ENCODE results near the gene HSPB1.
A peak's percentile ranks its signal among the peaks of the same experiment; 100 is the strongest.

HSPB1 gene

DNA sequence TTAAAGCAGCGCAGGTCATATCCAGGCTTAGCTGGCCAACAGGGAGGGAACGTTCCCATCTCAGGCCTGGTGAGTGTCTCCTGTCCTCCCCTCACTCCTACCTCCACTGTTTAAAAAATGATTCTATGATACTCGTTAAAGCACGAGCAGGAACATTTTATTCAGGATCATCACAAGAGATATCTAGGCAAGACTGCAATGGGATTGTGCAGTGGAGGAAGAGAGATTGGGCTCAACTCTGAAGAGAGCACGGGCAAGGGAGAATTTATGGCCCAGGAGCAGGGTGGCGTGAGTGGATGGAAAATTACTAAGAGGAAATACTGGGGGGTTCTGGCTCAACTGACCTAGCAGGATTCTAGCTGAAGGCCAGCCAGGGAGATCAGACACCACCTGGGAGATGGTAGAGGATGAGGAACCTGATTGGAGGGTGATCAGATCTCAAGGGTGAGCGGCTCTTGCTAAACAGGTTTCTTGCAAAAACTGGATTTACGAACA, 9.0 kb upstream of the HSPB1 start:
- Histone ChIP-seq H3K4me3 (ENCODE audit: severe bottlenecking) (no peak overlapping the region), H3K9me3 (ENCODE audit: severe bottlenecking) (no peaks in the 10 kb centered on the region), H3K27ac (ENCODE audit: poor library complexity, severe bottlenecking) (peak overlapping the region; percentile 90), H3K36me3 (ENCODE audit: low read depth) (no peaks in the 10 kb centered on the region), H3K4me1 (ENCODE audit: insufficient read depth, poor library complexity, severe bottlenecking) (peaks cover 36% of the 10 kb centered on the region), H3K27me3 (ENCODE audit: insufficient read depth, poor library complexity, severe bottlenecking) (no peaks in the 10 kb centered on the region)
- DNase-seq (ENCODE audit: low spot score) (no peak), ATAC-seq (ENCODE audit: low read depth) (no peak)
- TF ChIP-seq, protein P1, sequence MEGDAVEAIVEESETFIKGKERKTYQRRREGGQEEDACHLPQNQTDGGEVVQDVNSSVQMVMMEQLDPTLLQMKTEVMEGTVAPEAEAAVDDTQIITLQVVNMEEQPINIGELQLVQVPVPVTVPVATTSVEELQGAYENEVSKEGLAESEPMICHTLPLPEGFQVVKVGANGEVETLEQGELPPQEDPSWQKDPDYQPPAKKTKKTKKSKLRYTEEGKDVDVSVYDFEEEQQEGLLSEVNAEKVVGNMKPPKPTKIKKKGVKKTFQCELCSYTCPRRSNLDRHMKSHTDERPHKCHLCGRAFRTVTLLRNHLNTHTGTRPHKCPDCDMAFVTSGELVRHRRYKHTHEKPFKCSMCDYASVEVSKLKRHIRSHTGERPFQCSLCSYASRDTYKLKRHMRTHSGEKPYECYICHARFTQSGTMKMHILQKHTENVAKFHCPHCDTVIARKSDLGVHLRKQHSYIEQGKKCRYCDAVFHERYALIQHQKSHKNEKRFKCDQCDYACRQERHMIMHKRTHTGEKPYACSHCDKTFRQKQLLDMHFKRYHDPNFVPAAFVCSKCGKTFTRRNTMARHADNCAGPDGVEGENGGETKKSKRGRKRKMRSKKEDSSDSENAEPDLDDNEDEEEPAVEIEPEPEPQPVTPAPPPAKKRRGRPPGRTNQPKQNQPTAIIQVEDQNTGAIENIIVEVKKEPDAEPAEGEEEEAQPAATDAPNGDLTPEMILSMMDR (IDR thresholded peaks at IDR 0.05; ENCODE audit: poor library complexity, severe bottlenecking): no peak

DNA sequence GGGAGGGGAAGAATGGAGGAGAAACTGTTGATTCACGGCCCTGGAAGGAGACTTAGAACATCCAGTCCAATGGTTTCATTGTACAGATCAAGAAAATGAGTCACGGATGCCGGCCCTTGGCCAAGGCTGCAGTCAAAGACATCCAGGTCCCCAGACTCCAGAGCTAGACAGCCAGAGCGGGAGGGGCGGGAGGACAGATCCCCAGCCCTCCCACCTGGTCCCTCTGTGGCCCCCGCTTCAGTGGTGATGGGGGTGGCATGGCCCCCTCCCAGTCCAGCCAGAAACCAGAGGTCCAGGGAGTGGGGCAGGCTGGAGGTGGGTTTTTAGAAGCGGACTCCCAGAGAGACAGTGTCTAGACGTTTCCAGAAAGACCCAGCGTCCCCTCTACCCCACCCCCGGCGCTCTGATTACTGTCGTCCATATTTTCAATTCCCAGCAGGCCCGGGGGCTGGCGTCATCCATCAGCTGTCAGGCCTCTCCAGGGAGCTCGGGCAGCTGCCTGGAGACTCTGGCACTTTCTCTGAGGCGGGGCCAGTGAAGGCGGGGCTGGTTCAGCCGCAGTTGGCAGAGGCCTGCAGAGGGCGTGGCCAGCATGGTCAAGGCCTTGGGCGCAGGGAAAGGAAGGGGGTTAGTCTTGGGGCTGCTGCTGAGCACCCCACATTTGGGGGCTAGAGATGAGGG, 8.0 kb upstream of the HSPB1 start:
- DNase-seq (ENCODE audit: low spot score): peak; percentile 97
- no peaks in the 10 kb centered on the region for H3K9me3 ChIP-seq (ENCODE audit: severe bottlenecking)
- peak overlapping the region; percentile 90 for H3K27ac ChIP-seq (ENCODE audit: poor library complexity, severe bottlenecking)
- peaks cover 36% of the 10 kb centered on the region for H3K4me1 ChIP-seq (ENCODE audit: insufficient read depth, poor library complexity, severe bottlenecking)
- ATAC-seq (ENCODE audit: low read depth): peak; percentile 57
- H3K27me3 ChIP-seq (ENCODE audit: insufficient read depth, poor library complexity, severe bottlenecking): no peaks in the 10 kb centered on the region
- H3K36me3 ChIP-seq (ENCODE audit: low read depth): no peaks in the 10 kb centered on the region
- H3K4me3 ChIP-seq (ENCODE audit: severe bottlenecking): peak overlapping the region; percentile 18
- TF ChIP-seq, protein P1 (IDR thresholded peaks at IDR 0.05; ENCODE audit: poor library complexity, severe bottlenecking): no peak

DNA sequence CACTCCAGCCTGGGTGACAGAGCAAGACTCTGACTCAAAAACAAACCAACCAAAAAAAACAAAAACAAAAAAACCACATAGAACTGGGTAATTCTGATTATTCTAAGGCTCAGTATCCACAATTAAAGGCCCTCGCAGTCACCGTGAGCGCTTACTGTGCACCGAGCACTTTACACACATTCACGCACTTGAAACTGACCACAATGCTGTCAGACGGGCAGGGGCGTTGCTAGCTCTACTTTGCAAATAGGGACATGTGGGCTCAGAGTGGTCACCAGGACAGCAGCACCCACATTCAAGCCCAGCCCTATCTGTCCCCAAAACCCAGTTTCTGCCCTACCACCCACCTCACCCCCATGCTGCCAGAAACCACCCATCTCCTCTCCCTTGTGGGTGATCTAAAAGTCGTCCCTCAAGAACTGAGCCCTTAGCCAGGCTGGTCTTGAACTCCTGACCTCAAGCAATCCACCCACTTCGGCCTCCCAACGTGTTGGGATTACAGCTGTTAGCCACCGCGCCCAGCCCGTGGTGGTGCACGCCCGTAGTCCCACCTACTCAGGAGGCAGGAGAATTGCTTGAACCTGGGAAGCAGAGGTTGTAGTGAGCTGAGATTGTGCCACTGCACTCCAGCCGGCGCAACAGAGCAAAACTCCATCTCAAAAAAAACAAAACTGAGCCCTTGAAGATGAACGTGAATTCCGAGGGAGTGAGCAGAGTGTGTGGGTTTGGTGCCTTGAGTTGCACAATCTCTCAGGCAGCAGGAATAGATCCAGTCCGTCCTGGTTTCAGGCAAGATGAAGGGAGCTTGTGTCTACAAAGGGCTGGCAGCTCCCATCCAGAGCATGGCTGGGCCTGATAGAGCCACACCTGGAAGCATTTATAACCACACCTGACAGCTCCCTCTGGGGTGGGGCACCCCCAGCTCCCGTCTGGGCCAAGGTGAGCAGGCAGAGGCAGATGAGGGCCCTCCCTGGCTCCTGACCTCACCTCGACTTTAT, 5.4 kb upstream of the HSPB1 start:
- Histone ChIP-seq H3K27ac (ENCODE audit: poor library complexity, severe bottlenecking) (peak overlapping the region; percentile 90), H3K4me1 (ENCODE audit: insufficient read depth, poor library complexity, severe bottlenecking) (peaks cover 37% of the 10 kb centered on the region), H3K4me3 (ENCODE audit: severe bottlenecking) (no peak overlapping the region), H3K36me3 (ENCODE audit: low read depth) (no peaks in the 10 kb centered on the region), H3K9me3 (ENCODE audit: severe bottlenecking) (no peaks in the 10 kb centered on the region), H3K27me3 (ENCODE audit: insufficient read depth, poor library complexity, severe bottlenecking) (no peaks in the 10 kb centered on the region)
- TF ChIP-seq, protein P1 (IDR thresholded peaks at IDR 0.05; ENCODE audit: poor library complexity, severe bottlenecking): no peak
- peak; percentile 97 for DNase-seq (ENCODE audit: low spot score)
- peak; percentile 78 for ATAC-seq (ENCODE audit: low read depth)

DNA sequence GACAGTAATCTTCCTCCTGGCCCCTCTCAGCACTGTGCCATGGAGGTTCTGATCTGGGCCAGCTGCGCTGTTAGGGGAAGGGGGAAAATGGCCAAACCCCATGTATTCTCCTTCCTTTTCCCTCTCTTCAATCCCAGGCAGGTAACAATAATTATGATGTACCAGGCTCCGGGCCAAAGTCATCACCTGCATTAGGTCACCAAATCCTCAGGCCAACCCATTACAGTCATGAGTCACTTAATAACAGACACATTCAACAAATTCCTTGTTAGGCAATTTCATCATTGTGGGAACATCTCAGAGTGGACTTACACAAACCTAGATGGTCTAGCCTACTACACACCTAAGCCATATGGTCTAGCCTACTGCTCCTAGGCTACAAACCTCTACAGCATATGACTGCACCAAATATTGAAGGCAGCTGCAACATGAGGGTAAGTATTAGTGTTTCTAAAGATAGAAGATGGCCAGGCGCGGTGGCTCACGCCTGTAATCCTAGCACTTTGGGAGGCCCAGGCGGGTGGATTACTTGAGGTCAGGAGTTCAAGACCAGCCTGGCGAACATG, 2.2 kb upstream of the HSPB1 start:
- Histone ChIP-seq H3K9me3 (ENCODE audit: severe bottlenecking) (no peaks in the 10 kb centered on the region), H3K4me3 (ENCODE audit: severe bottlenecking) (no peak overlapping the region), H3K4me1 (ENCODE audit: insufficient read depth, poor library complexity, severe bottlenecking) (peaks cover 35% of the 10 kb centered on the region), H3K36me3 (ENCODE audit: low read depth) (peaks cover 9% of the 10 kb centered on the region), H3K27ac (ENCODE audit: poor library complexity, severe bottlenecking) (peak overlapping the region; percentile 90), H3K27me3 (ENCODE audit: insufficient read depth, poor library complexity, severe bottlenecking) (no peaks in the 10 kb centered on the region)
- no peak for DNase-seq (ENCODE audit: low spot score)
- peak; percentile 19 for ATAC-seq (ENCODE audit: low read depth)
- TF ChIP-seq, protein P1 (IDR thresholded peaks at IDR 0.05; ENCODE audit: poor library complexity, severe bottlenecking): no peak

Measured in RWPE2 (cell line).